Activated CD4-positive, alpha-beta memory T cell treated with anti-CD3 and anti-CD28 coated beads for 36 hours (primary cell): ENCODE measurements around the gene C14orf119. TPM values are rescaled to one million over a fixed set of nuclear protein-coding genes. Genes with fewer than 3 reads are reported as not detected.

Experiments
- CTCF ChIA-PET: fragments of 350-600 bp; sonication (Branson Sonifier 250); formaldehyde crosslinking; loops from one replicate; lab custom pipeline; 2021; ENCODE audit warnings: antibody characterized with exemption, inconsistent platforms; lab: Charles Lee
- POLR2A ChIA-PET: fragments of 350-600 bp; sonication (Branson Sonifier 250); formaldehyde crosslinking; loops from one replicate; lab custom pipeline; 2021; ENCODE audit warnings: antibody characterized with exemption; lab: Charles Lee
- DNase-seq: peaks from one replicate; pipeline ENCODE4 v3.0.0-alpha.2; 2020
- H3K27ac Mint-ChIP-seq: one replicate; pipeline ENCODE4 v1.8.0; 2021; ENCODE audit warnings: mixed read lengths
- H3K27me3 Mint-ChIP-seq: one replicate; pipeline ENCODE4 v1.8.0; 2021; ENCODE audit warnings: mixed read lengths
- H3K36me3 Mint-ChIP-seq: one replicate; pipeline ENCODE4 v1.8.0; 2021; ENCODE audit warnings: mixed read lengths
- H3K4me1 Mint-ChIP-seq: one replicate; pipeline ENCODE4 v1.8.0; 2021; ENCODE audit warnings: low read depth, mixed read lengths
- H3K4me3 Mint-ChIP-seq: one replicate; pipeline ENCODE4 v1.8.0; 2021; ENCODE audit warnings: mild to moderate bottlenecking, mixed read lengths
- H3K9me3 Mint-ChIP-seq: one replicate; pipeline ENCODE4 v1.8.0; 2021; ENCODE audit warnings: mixed read lengths
- intact Hi-C: fragments of 100-400 bp; cut with micrococcal nuclease; formaldehyde crosslinking; loops from one replicate; pipeline ENCODE4 v1.15.1; 2023
- total RNA-seq, 2 experiments: library from RNA; stranded (reverse); gene quantifications; one replicate each; pipeline ENCODE4 v1.2.3, GENCODE V29; 2021

Gene C14orf119
- total RNA-seq, 2 experiments from 2014 or later = 58.0 to 62.8 TPM

DNA sequence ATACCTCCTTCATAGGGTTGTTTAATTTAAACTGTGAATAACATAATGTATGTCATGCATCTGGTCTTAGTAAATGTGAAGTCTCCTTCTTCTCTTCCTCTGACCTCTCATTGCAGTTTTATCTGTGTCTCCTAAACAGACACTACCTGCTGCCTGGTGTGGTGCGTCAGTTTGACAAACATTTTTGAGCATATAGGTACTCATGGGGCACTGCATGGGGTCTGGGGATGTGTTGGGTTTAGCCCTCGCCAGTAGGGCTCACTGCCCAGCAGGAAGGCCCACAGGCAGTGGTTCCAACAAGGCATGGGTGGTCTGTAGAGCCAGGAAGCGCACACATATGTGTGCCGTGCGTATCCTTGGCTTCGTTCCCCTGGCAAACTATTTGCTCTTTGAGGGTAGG, 26.8 kb downstream of the C14orf119 start:
- ChIA-PET POLR2A (interaction anchor here (1.8 kb wide), 1 partner anchor 200 kb away, joined by 9 read pairs; the partner anchor contains the start of gene PABPN1), CTCF (interaction anchor here (0.9 to 5.0 kb wide), 22 partner anchors 8 to 258 kb away, joined by 3 to 223 read pairs (median 24); partner anchors contain the start of genes ACIN1, C14orf119, HOMEZ and PABPN1)
- H3K27ac Mint-ChIP-seq = no peak overlapping the region
- no peaks in the 10 kb centered on the region for H3K27me3 Mint-ChIP-seq
- H3K9me3 Mint-ChIP-seq = no peaks in the 10 kb centered on the region
- no peak overlapping the region for H3K4me3 Mint-ChIP-seq
- no peak for DNase-seq
- H3K4me1 Mint-ChIP-seq = peaks cover 32% of the 10 kb centered on the region
- no peaks in the 10 kb centered on the region for H3K36me3 Mint-ChIP-seq
- intact Hi-C loops = no loop called here

DNA sequence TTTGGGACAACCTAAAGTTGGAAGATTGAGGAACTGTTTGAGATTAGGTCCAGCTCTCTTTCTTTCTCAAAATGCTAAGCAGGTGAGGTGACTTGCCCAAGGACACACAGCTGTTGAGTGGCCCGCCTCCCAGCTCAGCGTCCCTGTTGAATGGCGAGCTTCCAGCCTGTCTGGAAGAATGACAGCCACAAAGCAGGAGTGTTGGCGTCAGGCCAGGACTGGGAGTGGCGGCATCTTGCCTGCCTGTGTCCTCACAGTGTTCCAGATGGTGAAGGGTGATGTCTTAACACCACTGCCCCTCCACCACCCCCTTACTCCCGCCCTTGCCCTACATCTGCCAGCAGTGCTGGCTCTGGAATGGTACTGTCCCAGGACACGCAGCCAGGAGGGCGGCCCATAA, 28.1 kb downstream of the C14orf119 start:
- intact Hi-C loops = no loop called here
- H3K27ac Mint-ChIP-seq = no peak overlapping the region
- no peak for DNase-seq
- ChIA-PET POLR2A (no interaction called here), CTCF (interaction anchor here (1.3 to 5.0 kb wide), 3 partner anchors 12 to 177 kb away, joined by 3 to 24 read pairs (median 3); no protein-coding TSS in a partner anchor)
- no peak overlapping the region for H3K4me3 Mint-ChIP-seq
- peaks cover 34% of the 10 kb centered on the region for H3K4me1 Mint-ChIP-seq
- no peaks in the 10 kb centered on the region for H3K36me3 Mint-ChIP-seq
- H3K9me3 Mint-ChIP-seq = no peaks in the 10 kb centered on the region
- no peaks in the 10 kb centered on the region for H3K27me3 Mint-ChIP-seq

DNA sequence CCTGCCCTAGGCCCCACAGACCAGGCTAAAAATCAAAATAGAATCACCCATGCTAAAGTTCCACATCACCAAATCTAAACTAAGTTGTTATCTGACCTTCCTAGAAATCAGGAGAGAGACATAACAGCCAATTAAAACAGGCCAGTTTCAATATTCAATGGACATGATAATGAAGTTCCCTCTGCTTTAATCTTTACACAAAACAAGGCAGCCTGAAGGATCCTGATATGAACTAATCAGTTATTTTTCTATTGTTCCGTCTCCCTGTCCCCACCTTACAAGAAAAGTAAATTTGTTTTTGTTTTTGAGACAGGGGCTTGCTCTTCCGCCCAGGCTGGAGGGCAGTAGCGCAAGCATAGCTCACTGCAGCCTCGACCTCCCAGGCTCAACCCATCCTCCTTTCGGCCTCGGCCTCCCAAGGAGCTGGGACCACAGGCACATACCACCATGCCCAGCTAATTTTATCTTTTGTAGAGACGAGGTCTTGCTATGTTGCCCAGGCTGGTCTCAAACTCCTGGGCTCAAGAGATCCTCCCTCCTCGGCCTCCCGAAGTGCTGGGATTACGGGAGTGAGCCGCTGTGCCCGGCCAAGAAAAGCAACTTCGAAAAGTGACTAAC, 29.1 kb downstream of the C14orf119 start:
- no peaks in the 10 kb centered on the region for H3K9me3 Mint-ChIP-seq
- H3K36me3 Mint-ChIP-seq = no peaks in the 10 kb centered on the region
- peaks cover 2% of the 10 kb centered on the region for H3K27me3 Mint-ChIP-seq
- H3K4me3 Mint-ChIP-seq = no peak overlapping the region
- DNase-seq = no peak
- intact Hi-C loops = no loop called here
- no peak overlapping the region for H3K27ac Mint-ChIP-seq
- ChIA-PET CTCF (interaction anchor here (1.0 to 5.0 kb wide), 5 partner anchors 13 to 256 kb away, joined by 3 to 24 read pairs (median 5); no protein-coding TSS in a partner anchor), POLR2A (no interaction called here)
- H3K4me1 Mint-ChIP-seq = peaks cover 27% of the 10 kb centered on the region

DNA sequence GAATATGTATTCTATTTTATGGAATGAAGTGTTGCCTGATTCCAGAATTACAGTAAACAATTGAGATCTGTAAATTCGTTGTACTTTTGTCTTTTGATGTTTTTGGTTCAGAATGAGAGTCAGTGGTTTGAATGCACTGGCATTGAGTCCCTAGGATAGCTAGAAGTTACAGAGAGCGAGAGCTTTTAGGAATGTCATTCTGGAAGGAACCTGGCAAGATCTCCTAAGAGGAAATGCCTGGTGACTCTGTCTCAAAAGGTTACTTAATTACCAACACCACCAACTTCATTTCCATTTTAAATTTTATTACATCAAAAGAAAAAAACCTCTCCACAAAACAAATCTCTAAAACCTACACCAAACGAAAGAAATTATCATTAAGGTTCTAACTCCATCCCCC, 29.7 kb downstream of the C14orf119 start:
- Mint-ChIP-seq H3K9me3 (no peaks in the 10 kb centered on the region), H3K27ac (no peak overlapping the region), H3K36me3 (no peaks in the 10 kb centered on the region), H3K27me3 (peaks cover 2% of the 10 kb centered on the region), H3K4me3 (no peak overlapping the region), H3K4me1 (peaks cover 22% of the 10 kb centered on the region)
- ChIA-PET POLR2A (no interaction called here), CTCF (interaction anchor here (1.0 to 5.0 kb wide), 3 partner anchors 57 to 255 kb away, joined by 3 to 24 read pairs (median 5); no protein-coding TSS in a partner anchor)
- DNase-seq = no peak
- intact Hi-C loops = no loop called here

DNA sequence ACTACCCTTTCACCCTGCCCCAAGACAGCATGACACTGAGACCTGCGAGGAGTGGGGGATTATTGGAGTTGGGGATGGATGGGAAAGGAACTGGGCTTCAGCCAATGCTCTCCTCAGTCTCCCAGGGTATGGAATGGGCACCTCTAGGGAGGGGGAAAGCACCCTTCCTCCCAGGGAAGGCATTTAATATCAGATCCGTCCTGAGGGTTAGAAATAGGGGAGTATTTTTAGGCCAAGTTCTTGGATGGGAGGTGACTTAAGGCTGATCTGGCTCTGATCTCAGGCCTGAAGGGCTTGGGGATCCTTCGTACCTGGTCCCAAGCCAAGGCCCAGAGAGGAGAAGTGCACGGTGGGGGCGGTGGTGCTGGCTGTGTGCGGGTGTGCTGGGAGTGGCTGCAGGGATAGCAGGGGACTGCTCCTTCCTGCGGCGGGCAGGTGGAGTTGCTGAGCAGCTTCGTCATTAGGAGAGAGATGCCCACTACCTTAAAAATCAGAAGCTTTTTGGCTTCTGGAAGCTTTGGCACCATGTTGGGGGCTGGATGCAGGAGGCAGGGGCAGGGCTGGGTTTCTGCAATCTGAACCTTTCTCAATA, 30.7 kb downstream of the C14orf119 start:
- Mint-ChIP-seq H3K4me3 (no peak overlapping the region), H3K36me3 (no peaks in the 10 kb centered on the region), H3K27me3 (peaks cover 2% of the 10 kb centered on the region), H3K9me3 (no peaks in the 10 kb centered on the region), H3K4me1 (peaks cover 12% of the 10 kb centered on the region), H3K27ac (no peak overlapping the region)
- no peak for DNase-seq
- intact Hi-C loops = no loop called here
- ChIA-PET POLR2A (no interaction called here), CTCF (interaction anchor here (5.0 kb wide), 1 partner anchor 61 kb away, joined by 24 read pairs; no protein-coding TSS in a partner anchor)

DNA sequence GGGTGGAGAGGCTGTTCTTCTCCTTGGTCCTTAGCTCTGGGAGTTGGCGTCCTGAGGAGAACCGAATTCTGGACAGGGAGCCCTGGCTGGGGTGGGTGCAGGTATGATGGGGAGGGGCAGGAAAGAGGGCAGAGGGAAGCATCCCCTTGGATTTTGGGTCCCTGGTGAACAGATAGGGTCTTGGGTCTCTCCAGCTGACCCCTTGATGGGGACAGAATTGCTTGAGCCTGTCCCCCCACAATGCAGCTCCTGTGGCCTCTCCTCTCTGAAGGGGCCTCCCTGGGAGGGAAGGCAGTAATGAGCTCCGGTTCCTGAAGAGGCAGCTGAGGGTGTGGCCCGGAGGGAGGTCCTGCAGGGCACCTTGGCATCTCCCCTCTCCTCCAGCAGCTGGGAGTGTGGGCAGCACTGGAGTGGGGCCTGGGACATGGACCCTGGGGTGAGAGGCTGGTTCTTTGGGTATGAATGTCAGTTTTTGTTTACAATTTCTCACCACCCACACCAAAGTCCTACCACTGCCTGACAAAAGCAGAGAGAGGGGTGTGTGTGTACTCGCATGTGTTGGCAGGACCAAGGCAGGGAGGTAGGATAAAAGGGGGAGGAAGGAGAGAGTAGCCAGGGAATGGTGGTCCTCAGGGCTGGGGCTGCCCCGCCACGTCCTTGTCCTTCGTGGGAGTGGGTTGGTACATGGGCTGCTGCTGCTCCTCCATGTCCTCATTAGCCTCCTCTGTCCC, 31.4 kb downstream of the C14orf119 start:
- peaks cover 3% of the 10 kb centered on the region for H3K27me3 Mint-ChIP-seq
- DNase-seq = no peak
- ChIA-PET CTCF (interaction anchor here (0.6 to 5.0 kb wide), 2 partner anchors 60 to 157 kb away, joined by 5 to 24 read pairs; no protein-coding TSS in a partner anchor), POLR2A (no interaction called here)
- intact Hi-C loops = no loop called here
- H3K4me1 Mint-ChIP-seq = peaks cover 7% of the 10 kb centered on the region
- H3K27ac Mint-ChIP-seq = no peak overlapping the region
- no peaks in the 10 kb centered on the region for H3K36me3 Mint-ChIP-seq
- H3K9me3 Mint-ChIP-seq = no peaks in the 10 kb centered on the region
- no peak overlapping the region for H3K4me3 Mint-ChIP-seq

DNA sequence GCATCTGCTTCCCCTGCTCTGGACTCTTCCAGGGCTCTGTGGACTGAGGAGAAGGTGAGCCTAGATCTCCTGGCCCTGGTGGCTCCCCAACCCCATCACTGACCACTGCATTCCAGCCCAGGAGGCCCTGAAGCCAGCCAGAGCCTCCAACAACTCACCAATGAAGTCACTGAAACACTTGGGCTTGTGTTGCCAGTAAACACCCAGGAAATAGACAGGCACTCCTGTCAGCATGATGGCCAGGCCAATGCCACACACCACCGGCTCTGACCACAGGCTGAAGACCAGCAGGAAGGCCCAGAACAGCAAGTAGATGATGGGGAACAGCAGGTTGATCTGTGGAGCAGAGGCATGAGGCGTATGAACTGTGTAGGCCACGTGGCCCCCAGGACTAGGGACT, 32.6 kb downstream of the C14orf119 start:
- Mint-ChIP-seq H3K27ac (no peak overlapping the region), H3K9me3 (no peaks in the 10 kb centered on the region), H3K4me3 (no peak overlapping the region), H3K36me3 (no peaks in the 10 kb centered on the region), H3K27me3 (peaks cover 3% of the 10 kb centered on the region), H3K4me1 (peaks cover 7% of the 10 kb centered on the region)
- ChIA-PET CTCF (interaction anchor here (0.8 kb wide), 1 partner anchor 59 kb away, joined by 3 read pairs; no protein-coding TSS in a partner anchor), POLR2A (no interaction called here)
- intact Hi-C loops = no loop called here
- no peak for DNase-seq

DNA sequence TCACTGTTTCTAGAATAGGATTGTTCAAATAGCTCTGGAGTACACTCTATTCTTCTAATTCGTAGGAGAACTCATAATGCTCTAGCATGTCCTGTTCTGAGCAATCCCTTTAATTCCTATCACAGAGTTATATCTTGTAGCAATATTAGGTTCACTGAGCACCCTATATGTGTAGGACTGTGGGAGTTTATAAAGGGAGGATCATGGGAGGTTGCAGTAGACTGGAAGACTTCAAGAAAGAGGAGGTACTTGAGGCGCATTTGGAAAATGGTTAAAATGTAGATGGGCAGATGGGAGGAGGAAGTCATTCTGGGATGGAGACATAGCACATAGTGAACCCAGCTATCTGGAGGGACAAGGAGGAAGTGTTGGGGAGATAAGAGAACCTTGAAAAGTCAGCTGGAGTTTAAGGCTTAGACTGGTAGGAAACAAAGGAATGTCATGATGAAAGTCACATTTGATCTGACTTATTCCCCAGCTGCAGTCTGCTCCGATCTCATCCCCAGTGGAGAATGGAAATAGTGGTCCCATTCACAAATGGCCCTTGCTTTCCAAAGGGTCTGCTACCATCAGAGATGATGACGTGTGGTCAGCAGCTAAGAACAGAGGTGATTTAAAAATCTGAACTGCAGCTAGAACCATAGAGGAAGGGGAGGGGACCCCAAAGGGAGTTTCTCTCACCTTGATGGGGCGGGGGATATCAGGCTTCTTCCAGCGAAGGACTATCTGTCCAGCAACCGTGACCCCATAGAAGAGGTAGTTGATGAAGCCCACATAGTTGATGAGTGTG, 33.9 kb downstream of the C14orf119 start:
- H3K4me3 Mint-ChIP-seq = no peak overlapping the region
- CTCF ChIA-PET = interaction anchor here (0.8 to 4.5 kb wide), 3 partner anchors 8 to 60 kb away, joined by 3 to 35 read pairs (median 3); no protein-coding TSS in a partner anchor
- no peak overlapping the region for H3K27ac Mint-ChIP-seq
- H3K9me3 Mint-ChIP-seq = no peaks in the 10 kb centered on the region
- H3K27me3 Mint-ChIP-seq = peaks cover 3% of the 10 kb centered on the region
- POLR2A ChIA-PET = no interaction called here
- intact Hi-C loops = no loop called here
- H3K36me3 Mint-ChIP-seq = no peaks in the 10 kb centered on the region
- DNase-seq = no peak
- H3K4me1 Mint-ChIP-seq = peaks cover 7% of the 10 kb centered on the region

DNA sequence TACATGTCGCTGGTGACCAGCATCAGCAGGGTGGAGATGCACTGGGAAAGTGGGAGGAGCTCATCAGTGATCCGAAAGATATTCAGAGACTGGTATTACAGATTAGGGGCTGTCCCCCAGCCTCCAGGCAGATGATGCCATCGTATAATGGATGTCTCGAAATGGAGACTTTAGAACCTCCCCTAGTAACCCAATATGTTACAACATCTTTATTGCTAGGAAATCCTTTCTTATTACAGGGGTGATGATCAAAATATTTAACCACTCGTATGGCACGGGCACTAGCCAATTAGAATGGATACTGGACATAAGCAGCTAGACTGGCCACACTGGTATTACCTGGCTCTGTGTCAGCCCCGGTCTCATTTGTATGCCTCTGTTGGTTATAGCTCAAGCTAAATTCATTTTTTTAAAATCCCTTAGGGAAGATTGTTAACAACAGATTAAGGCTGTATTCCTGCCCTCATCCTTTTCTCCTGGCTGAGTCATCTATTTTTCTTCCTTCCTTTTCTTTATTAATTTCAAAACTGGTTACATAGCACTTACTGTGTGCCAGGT, 34.5 kb downstream of the C14orf119 start:
- H3K27ac Mint-ChIP-seq = no peak overlapping the region
- no peak for DNase-seq

DNA sequence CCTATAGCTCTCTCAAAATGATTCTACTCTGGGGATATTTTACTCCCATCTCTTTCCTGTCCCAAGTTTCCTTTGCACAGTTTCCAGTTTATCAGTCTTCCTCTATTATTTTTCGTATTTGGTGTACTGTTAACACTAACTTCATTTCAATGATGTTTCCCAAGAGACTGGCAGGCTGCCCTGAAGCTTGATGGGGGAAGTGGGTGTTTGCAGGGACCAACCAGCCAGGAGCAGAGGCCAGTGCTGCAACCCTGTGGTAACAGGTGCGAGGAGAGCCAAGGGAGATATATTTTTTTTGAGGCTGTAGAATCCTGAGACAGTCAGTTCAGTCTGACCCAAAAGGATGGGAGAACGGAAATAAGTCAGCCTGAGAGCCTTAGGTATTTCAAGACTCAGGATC, 35.6 kb downstream of the C14orf119 start:
- ChIA-PET POLR2A (no interaction called here), CTCF (interaction anchor here (0.6 to 4.5 kb wide), 2 partner anchors 10 to 41 kb away, joined by 6 to 35 read pairs; no protein-coding TSS in a partner anchor)
- DNase-seq = no peak
- intact Hi-C loops = no loop called here
- no peaks in the 10 kb centered on the region for H3K36me3 Mint-ChIP-seq
- peaks cover 3% of the 10 kb centered on the region for H3K27me3 Mint-ChIP-seq
- H3K9me3 Mint-ChIP-seq = no peaks in the 10 kb centered on the region
- H3K4me1 Mint-ChIP-seq = peaks cover 7% of the 10 kb centered on the region
- no peak overlapping the region for H3K27ac Mint-ChIP-seq
- H3K4me3 Mint-ChIP-seq = no peak overlapping the region

More for the DNA sequence above, 34.5 kb downstream of the C14orf119 start:
- H3K27me3 Mint-ChIP-seq = peaks cover 3% of the 10 kb centered on the region
- intact Hi-C loops = no loop called here
- H3K36me3 Mint-ChIP-seq = no peaks in the 10 kb centered on the region
- H3K4me3 Mint-ChIP-seq = no peak overlapping the region
- ChIA-PET POLR2A (no interaction called here), CTCF (interaction anchor here (0.8 to 4.5 kb wide), 2 partner anchors 9 to 57 kb away, joined by 3 to 35 read pairs; no protein-coding TSS in a partner anchor)
- H3K9me3 Mint-ChIP-seq = no peaks in the 10 kb centered on the region
- peaks cover 7% of the 10 kb centered on the region for H3K4me1 Mint-ChIP-seq

DNA sequence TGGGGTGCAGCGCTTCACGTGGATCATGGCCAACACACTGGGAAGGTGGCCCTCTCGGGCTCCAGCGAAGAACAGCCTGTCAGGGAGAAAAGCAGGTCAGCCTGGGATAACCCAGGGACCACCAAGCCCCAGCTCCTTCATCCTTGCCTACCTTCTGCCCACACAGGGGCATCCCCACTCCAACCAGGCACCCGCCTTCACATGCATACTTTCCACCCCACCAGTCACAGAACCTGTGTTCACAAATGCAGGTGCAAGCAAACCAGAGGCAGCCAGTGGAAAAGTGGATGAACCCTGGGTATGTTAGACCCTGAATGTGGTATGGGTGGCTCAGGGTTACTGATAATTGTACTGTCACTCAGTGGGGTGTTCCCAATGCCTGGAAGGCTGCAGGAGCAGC, 36.2 kb downstream of the C14orf119 start:
- H3K27me3 Mint-ChIP-seq = peaks cover 3% of the 10 kb centered on the region
- H3K4me3 Mint-ChIP-seq = no peak overlapping the region
- DNase-seq = no peak
- H3K27ac Mint-ChIP-seq = no peak overlapping the region
- H3K4me1 Mint-ChIP-seq = peaks cover 7% of the 10 kb centered on the region
- H3K9me3 Mint-ChIP-seq = no peaks in the 10 kb centered on the region
- ChIA-PET POLR2A (no interaction called here), CTCF (interaction anchor here (4.5 kb wide), 1 partner anchor 11 kb away, joined by 35 read pairs; no protein-coding TSS in a partner anchor)
- no peaks in the 10 kb centered on the region for H3K36me3 Mint-ChIP-seq
- intact Hi-C loops = no loop called here
